HUDEP-2 (cell line): Measurements from ENCODE around the gene HIVEP3.
"Not testable (repeated sequence)": the region's sequence is repeated elsewhere in the genome, so short reads cannot be mapped to it uniquely, and the experiment has no call there.

Experiments used
- DNase-seq, 76 experiments: peaks; one replicate each; lab custom pipeline; 2025; ENCODE audit not compliant: unreplicated experiment in 76 of 76; lab: John Stamatoyannopoulos, UW

The HIVEP3 gene

DNA sequence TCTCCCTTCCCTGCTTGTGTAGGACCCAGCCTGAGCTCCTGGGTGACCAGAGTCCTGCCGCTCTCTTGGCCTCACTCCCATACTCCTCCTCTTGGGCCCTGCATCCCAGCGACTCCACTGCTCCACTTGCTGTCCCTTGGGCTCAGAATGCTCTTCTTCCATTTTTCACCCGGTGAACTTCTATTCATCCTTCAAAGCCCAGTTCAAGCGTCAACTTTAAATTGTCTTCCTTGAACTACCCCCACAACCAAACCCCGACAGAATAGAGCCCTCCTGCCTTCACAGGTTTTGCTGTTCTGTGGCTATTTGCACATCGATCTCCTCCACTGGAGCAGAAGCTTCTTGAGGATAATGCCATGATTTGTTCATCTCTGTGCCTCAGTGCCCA lies 218.9 kb downstream of the HIVEP3 start:
- no peak for DNase-seq

DNA sequence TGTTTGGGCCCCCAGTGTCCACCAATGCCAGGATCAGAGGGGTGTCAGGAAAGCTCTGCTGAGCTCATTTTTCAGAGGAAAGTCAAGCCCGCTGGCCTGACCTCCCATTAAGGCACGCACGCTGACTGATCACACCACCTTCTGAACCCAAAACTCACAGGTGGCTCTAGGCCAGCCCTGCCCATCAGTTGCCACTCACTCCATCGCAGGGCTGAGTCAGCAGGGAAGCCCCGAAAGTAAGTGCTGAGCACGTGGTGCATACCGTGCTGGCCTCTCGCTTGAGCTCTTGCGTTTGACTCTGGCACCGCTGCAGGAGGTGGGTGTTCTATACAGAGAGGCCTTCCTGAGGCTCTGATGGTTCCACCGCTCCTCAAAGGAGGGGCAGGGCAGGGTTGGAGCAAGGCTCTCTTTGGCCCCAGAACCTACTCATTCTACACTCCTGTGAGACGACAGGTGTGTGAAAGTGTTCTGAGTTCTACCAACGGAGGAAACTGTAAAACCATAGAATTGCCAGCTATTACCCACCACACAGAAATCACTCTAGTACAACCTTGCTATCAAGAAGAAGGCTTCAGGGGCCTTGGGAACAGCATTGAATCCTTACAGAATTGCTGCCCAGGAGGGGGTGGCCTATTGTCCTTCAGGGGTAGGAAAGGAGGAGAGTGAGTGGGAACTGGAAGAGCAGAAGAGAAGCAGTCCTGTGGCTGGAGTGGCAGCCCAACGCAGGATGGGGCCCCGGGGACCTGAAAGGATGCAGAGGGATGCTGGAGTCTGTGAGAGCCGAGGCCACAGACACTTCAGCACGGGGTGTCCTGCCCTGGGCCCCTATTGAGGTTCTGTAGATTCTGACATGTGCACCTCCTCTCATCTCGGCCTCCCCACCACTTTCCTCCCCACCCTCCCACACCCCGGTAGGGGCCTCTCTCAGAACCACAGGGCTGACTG lies 219.5 kb downstream of the HIVEP3 start:
- DNase-seq: no peak

DNA sequence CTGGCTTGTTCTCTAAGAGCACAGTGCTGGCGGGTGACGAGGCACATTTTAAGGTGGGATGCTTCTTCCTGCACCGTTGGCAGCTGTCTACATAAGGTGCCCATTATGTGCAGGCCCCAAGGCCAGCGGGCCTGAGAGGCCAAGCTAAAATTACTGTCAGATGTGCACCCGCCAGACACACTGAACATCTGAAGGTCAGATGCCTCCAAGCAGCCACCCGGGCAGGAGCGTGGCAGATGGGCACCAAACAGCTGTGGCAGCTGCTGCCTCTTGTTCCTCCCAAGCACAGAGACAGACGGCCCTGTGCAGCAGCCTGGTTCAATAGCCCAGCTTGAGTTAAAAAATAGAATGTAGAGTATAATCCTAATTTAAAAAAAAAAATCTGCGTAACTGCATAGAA lies 222.3 kb downstream of the HIVEP3 start:
- DNase-seq: no peak

DNA sequence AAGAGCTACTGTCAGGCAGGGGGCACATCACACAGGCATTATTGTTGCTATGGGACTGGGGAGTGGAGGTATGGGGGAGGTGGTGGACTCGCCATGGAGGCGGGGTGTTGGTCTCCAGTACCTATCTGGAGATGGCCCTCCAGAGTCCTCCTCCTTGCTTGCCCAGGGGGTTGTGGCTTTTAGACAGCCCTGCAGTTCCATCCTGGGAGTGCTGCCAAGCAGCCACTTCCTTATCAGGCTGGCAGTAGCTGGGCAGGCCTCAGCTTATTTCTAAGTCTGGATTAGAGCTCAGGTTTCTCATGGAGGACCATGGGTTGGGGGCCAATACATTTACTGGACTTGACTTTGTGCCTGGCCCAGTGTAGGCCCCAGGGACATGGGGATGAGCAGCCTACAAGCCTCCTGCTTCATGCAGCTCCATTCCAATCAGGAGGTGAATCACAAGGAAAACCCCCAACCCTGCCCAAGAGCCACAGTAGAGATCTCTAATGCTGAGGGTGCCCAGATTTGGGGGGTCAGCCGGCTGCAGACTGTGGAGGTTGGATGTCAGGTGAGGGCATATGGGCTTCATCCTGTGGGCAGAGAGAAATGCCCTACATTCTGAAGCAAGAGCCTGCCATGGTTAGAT lies 223.5 kb downstream of the HIVEP3 start:
- DNase-seq: peak in 54 of 76 experiments; percentile 1 to 48 (median 17)

DNA sequence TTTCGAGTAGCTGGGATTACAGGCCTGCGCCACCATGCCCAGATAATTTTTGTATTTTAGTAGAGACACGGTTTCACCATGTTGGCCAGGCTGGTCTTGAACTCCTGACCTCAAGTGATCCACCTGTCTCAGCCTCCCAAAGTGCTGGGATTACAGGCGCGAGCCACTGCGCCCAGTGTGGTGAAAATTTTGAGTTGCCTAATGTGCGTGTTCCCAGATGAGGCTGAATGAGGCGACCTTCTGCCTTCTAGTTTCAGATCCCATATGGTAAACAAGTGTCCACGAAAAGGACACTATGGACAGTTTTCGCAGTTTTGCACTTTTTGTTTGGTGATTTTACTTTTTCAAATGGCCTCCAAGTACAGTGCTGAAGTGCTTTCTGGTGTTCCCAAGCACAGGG lies 226.8 kb downstream of the HIVEP3 start:
- not testable (repeated sequence) for DNase-seq

DNA sequence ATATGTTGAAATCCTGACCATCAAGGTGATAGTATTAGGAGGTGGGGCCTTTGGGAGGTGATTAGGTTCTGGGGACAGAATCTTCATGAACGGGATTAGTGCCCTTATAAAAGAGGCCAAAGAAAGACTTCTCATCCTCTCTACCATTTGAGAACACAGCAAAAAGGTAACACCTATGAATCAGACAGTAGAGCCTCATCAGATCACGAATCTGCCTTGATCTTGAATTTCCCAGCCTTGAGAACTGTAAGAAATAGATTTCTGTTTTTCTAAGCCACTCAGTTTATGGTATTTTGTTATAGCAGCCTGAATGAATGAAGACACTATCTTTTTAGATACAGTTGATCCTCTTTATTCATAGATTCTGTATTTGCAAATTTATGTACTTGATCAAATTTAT lies 227.3 kb downstream of the HIVEP3 start:
- DNase-seq: no peak

DNA sequence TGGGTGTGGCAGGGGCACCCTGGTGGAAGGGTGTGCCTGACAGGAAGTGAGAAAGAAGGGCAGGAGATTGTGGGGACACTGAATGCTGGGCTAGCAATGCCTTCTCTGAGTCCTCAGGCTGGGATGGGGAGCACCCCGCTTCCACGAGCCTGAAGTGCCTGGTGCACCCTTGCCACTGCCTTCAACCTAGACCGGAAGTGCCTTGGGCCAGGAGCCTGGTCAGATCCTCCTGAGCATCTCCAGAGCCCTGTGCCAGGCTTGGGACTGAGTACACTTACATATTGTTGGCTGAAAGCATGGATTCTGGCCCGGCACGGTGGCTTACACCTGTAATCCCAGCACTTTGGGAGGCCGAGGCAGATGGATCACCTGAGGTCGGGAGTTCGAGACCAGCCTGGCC lies 228.4 kb downstream of the HIVEP3 start:
- no peak for DNase-seq

DNA sequence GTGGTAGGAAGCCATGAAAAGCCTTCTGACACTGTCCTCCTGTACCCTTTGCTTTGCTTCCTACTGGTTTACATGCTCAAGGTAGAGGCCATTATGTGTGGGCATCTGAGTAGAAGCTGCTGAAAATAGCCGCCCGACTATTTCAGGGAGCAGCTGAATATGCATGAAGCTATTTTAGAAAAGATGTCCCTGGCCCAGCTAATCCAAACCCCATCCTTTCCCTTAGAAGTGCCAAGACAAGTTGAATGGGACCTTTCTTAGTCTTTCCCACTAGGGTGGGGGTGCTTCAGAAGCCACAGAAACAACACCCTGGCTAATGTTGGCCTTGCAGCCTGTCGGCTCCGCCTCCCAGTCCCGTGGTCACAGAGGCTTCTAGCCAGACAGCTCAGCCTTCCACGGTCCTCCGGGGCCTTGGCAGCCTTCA lies 229.2 kb downstream of the HIVEP3 start:
- DNase-seq: no peak

DNA sequence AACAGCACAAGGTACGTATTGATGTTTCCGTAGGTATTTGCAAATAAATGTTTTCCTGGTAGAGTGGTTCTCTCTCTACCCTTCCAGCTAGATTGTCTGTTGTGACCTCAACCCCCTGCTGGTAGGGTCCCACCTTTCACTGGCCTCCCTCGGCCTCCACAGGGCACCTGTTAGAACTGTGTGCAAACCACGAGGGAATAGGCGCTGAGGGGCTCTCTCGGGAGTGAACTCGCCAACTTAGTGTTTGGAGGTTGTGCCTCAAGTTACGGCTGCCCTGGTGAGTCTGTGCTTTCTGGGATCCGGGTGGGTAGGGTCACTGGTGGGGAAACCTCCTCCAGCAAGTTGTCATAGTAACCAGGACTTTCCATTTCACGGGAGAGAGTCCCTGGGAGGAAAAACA lies 229.6 kb downstream of the HIVEP3 start:
- DNase-seq: no peak

DNA sequence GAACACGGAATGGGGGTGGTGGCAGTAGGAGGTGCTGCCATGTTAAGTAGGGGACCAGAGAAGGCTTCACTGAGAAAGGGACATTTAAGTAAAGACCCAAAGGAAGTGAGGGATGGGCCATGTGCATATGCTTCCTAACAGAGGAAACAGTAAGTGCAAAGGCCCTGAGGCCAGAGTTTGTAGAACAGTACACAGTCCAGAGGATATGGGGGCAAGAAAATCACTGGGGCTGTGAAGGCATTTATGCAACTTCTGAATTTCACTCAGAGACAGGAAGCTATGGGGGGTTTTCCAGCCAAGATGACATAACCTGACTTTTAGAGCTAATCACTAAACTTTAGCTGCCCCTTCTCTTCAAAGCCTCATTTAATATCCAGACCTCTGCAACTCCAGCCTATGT lies 231.7 kb downstream of the HIVEP3 start:
- no peak for DNase-seq

DNA sequence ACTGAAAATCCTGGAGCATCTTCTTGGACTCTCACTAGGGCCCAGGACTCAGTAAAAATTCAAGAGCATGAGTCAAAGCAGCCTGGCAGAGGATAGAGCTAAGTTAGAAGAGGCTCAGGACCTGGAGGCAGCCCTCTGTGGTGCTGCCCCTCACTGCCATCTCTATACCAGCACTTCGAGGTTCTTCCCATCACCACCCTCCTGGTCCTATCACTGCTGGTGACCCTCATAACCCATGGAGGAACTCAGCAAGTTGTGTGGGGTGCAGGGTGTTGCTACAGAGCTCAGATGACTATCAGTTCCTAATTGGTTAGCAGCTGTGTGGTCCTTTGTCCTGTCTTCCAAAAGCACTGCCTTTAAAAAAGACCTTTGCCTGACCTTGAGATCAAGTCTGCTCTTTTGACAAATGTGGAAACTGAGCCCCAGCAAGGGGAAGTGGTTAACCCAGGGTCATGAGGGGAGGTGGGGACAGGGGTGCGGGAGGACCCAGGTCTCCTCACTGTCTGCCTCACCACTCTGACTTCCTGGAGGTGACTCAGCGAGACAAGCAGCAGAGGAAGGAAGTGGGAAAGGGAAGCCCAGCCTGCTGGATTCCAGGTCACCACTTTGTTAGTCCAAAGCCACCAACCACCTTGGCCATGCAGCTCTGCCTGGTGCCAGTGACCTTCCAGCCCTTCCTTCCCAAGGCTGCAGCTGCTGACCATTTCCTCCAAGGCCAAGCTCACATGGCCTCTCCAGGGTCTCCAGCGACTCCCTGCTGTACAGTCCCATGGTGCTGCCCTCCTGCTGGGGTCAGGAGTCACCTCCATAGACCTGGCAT lies 234.8 kb downstream of the HIVEP3 start:
- no peak for DNase-seq

DNA sequence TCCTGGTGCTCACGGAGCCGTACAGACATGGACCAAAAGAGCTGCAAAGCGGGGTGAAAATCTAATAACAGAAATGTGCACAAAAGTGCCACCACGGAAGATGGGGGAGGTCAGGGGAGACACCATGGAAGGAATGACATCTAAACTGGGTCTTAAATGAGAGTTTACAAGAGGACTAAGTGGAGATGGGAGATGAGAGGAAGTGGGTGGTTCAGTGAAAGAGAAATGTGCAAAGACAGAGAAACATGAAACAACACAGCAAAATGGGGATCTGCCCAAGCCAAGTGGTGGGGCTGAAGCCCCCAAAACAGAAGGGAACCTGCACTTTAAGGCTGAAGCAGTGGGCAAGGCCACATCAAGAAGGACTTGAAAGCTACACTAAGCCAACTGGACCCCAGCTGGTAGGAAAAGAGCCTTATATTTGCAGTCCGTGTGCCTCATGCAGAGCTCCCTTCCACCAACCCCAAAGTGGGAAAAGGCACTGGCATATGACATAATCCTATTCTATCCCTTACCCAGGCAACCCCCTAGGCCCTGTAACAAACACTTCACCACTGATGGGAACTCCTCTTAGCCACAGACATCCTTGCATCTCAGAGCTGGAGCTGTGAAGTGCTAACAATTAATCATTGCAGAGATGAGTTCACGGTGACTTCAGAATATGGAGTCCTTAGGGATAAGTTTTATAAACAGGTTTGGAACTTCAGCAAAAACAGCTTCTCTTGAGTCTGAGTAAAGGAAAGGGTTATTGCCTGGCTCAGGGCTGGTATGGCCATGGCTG lies 235.7 kb downstream of the HIVEP3 start:
- no peak for DNase-seq

DNA sequence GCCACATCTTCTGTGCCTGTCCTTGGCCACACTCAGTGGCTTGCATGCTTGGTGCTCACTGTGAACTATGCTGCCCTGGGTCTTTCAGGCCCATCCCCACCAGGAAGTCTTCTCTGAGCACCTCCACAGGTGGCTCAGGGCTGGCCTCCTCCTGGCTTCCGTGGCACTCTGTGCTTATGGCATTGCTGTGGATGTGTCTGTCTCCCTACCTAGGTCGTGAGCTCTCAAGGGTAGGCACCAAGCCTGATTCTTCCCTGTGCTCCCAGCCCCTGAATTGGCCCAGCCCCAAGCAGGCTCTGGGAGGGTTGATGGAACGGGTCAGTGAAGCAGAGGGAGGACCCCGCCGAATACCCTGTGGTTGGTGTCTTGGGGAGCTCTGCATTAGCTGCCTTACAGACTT lies 236.6 kb downstream of the HIVEP3 start:
- DNase-seq: no peak

DNA sequence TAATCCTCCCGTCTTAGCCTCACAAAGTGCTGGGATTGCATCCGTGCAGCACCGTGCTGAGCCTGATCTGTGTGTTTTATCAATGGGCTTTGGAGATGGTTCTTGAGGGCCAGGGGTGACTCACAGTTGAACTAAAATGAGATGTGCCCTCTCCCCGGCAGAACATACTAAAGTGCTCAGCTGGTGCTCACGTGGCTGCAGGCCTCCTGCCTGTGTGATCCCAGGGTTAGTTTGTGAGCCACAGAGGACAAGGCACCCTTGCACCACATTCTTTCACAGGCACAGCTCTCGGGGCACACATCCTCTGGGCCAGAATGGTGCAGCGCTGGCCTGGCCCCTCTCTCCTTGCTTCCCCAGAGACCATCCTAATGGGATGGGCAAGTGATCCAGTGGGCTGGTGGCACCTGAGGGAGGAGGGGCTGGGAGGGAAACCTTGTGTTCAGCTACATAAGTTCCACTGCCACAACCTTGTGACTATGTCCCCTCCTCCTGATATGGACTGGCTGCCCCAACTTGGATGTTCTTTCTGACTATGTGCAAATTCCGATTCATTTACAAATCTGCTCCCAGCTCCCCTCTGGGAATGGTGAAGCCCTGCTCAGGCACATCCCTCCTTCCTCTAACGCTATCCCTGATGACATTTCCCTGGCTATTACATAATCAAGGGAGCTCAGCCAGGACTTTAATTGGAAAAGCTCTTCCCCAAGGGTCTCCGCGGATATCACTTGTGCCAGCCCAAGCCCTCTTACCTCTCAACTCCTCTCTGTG lies 237.2 kb downstream of the HIVEP3 start:
- no peak for DNase-seq

DNA sequence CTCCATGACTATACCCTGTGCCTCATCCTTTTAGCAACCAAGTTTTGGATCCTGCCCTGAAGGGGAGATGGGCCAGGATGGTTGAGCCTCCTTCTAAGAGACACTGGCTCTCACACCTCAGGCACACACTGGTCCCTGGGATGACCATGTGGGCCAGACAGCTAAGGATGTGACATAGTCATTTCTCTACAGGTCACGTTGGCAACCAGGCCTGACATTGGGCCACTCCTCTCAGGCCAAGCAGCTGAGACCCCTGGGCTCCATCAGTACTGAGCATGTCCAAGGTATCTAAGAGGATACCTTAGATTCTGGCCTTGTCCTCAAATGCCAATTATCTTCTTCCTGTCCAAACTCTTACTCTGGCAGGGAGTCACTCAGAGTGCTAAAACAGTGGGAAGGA lies 238.7 kb downstream of the HIVEP3 start:
- no peak for DNase-seq

DNA sequence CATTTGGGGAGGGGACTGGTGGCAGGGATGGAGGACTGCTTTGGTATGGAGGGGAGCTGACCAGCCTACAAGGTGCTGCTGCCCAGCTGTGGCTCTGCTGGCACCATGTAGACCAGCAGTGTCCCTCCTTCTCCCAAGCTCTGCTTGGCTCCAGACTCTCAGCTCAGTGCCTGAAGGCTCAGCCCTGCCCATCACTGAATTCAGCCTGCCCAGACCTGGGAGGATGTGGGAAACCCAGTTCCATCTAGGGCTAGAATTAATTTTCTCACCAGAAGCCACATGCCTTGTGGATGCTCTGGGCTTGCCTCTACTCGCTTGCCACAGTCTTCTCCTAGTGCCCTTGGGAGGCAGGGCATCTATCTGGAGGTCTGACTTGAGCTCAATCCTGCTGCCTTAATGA lies 239.2 kb downstream of the HIVEP3 start:
- DNase-seq: no peak

DNA sequence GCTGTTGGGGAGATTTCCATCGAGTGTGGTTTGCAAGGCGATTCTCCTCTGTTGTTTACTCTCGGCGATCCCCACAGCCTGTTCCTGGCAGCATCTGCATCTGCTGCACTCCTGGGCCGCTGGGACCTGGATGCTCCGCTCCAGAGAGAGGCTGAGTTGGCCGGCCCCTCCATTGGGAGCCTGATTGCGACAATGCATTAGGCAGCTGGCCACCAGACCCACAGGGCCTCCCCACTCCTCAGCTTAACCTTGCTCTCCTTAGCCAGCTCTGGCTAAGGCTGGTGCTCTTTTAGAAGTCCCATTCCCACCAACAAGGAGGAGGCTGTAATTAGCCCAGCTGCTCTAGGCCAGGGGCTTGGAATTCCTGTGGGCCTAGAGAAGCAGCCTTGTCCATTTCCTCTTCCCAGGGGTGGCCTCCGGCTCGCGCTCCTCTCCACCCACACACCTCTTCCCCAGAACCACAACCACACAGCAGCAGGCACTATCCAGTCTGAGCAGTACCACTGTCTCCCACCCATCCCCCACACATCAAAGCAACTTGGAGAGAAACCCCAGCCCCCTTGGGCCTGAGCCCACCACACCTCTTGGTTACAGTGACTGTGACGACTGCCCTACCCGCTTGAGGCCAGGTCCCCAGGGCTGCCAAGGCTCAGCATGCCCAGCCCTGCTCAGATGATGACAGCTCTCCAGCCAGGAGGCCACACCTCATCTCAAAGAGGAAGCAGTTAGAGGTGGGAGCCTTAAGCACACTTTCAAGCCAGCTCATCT lies 240.4 kb downstream of the HIVEP3 start:
- no peak for DNase-seq

DNA sequence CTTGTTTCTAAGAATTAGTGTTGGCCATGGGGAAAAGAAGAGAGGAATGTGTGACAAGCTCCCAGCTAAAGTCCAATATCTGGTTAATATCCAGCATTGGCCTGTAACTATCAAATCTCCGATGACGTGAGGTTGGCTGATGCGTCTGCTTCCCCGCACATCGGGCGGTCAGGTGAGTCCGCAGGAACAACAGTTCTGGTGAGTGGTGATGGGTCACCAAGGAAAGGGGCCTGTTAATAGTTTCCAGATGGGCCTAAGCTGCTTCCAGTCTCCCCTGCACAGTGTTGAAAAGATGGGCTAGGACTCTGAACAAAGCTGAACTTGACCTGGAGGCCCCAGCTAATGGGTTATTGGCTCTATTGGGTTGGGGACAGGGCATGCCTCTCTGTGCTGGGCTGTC lies 241.1 kb downstream of the HIVEP3 start:
- DNase-seq: no peak

DNA sequence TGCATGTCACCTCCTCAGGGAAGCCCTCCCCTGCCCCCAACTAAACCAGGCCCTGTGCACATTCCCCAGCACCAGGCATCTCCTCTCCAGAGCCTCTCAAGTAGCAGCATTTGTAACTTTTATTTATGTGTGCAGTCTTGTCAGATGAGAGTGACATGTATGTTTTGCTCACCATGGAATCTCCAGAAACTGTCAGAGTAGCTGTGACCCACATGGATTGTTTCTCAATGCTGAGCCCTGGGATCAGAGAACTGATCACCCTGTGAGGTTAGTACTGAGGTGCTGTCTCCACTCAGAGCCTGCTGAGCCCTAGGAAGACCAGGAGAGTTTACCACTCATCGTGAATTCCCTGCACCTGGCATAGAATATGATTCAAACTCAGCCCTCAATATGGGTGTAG lies 243.3 kb downstream of the HIVEP3 start:
- DNase-seq: no peak
